ENCODE results near the gene DAPK2. TPM values are rescaled to one million over a fixed set of nuclear protein-coding genes. Genes with fewer than 3 reads are reported as not detected.
"Not testable (repeated sequence)": the region's sequence is repeated elsewhere in the genome, so short reads cannot be mapped to it uniquely, and the experiment has no call there.

Gene DAPK2
- total and polyA plus RNA-seq, 3 donors from 2014 or later, result 3.6 to 7.7 (median 5.9) TPM

- no peak for DNase-seq
- Histone ChIP-seq H3K4me3 (no peak overlapping the region), H3K36me3 (ENCODE audit: low read depth, missing control alignments) (no peaks in the 10 kb centered on the region), H3K27me3 (no peaks in the 10 kb centered on the region), H3K27ac (no peak overlapping the region), H3K4me1 (no peaks in the 10 kb centered on the region), H3K9me3 (no peaks in the 10 kb centered on the region)
- no peak for TF ChIP-seq CTCF (IDR thresholded peaks at IDR 0.05)
- no peak for TF ChIP-seq POLR2A (IDR thresholded peaks at IDR 0.05)
- intact Hi-C loops (cut with DNase I; ENCODE audit: low total_unique reads), result no loop called here
- 95 to 96% methylated on average over 4 of the region's 4 CpGs for WGBS, 2 donors
Measured at GRCh38 chr15:63967616-63968015, 78.7 kb downstream of the DAPK2 start.

- H3K4me3 ChIP-seq; H3K9me3 ChIP-seq; intact Hi-C loops (cut with DNase I; ENCODE audit: low total_unique reads); H3K36me3 ChIP-seq (ENCODE audit: low read depth, missing control alignments); H3K27me3 ChIP-seq; H3K27ac ChIP-seq; DNase-seq; H3K4me1 ChIP-seq: not testable (repeated sequence)
- WGBS, 2 donors, result 95 to 99% methylated on average over 13 to 15 of the region's 15 CpGs
Measured at GRCh38 chr15:63962947-63963721, 83.2 kb downstream of the DAPK2 start.

- H3K9me3 ChIP-seq, result no peaks in the 10 kb centered on the region
- TF ChIP-seq CTCF (IDR thresholded peaks at IDR 0.05) (no peak), POLR2A (IDR thresholded peaks at IDR 0.05) (no peak)
- no peak for DNase-seq
- H3K27ac ChIP-seq, result no peak overlapping the region
- WGBS, 2 donors, result 52 to 66% methylated on average over 2 of the region's 2 CpGs
- H3K27me3 ChIP-seq, result no peaks in the 10 kb centered on the region
- H3K36me3 ChIP-seq (ENCODE audit: low read depth, missing control alignments), result no peaks in the 10 kb centered on the region
- intact Hi-C loops (cut with DNase I; ENCODE audit: low total_unique reads), result no loop called here
- no peak overlapping the region for H3K4me3 ChIP-seq
- no peaks in the 10 kb centered on the region for H3K4me1 ChIP-seq
Measured at GRCh38 chr15:63953524-63953923, 92.8 kb downstream of the DAPK2 start.

GRCh38 chr15:63950911-63951481 is 95.3 kb downstream of the DAPK2 start:
- WGBS, 2 donors, result 91 to 93% methylated on average over 6 of the region's 6 CpGs
- no peak for DNase-seq
- H3K27ac ChIP-seq, result no peak overlapping the region

GRCh38 chr15:63948971-63949370 is 97.3 kb downstream of the DAPK2 start:
- 83 to 100% methylated on average over 2 of the region's 2 CpGs for WGBS, 2 donors
- no peak for DNase-seq
- Histone ChIP-seq H3K27me3 (no peaks in the 10 kb centered on the region), H3K27ac (no peak overlapping the region), H3K9me3 (no peaks in the 10 kb centered on the region), H3K36me3 (ENCODE audit: low read depth, missing control alignments) (no peaks in the 10 kb centered on the region), H3K4me3 (no peak overlapping the region), H3K4me1 (no peaks in the 10 kb centered on the region)
- no peak for TF ChIP-seq POLR2A (IDR thresholded peaks at IDR 0.05)
- TF ChIP-seq CTCF (IDR thresholded peaks at IDR 0.05), result no peak
- intact Hi-C loops (cut with DNase I; ENCODE audit: low total_unique reads), result no loop called here

More at GRCh38 chr15:63950911-63951481, 95.3 kb downstream of the DAPK2 start:
- Histone ChIP-seq H3K27me3 (no peaks in the 10 kb centered on the region), H3K36me3 (ENCODE audit: low read depth, missing control alignments) (no peaks in the 10 kb centered on the region), H3K4me1 (no peaks in the 10 kb centered on the region), H3K4me3 (no peak overlapping the region), H3K9me3 (no peaks in the 10 kb centered on the region)
- intact Hi-C loops (cut with DNase I; ENCODE audit: low total_unique reads), result no loop called here
- TF ChIP-seq CTCF (IDR thresholded peaks at IDR 0.05), result no peak
- no peak for TF ChIP-seq POLR2A (IDR thresholded peaks at IDR 0.05)
